Measurements from ENCODE around the gene ZHX3.

Gene ZHX3

DNA sequence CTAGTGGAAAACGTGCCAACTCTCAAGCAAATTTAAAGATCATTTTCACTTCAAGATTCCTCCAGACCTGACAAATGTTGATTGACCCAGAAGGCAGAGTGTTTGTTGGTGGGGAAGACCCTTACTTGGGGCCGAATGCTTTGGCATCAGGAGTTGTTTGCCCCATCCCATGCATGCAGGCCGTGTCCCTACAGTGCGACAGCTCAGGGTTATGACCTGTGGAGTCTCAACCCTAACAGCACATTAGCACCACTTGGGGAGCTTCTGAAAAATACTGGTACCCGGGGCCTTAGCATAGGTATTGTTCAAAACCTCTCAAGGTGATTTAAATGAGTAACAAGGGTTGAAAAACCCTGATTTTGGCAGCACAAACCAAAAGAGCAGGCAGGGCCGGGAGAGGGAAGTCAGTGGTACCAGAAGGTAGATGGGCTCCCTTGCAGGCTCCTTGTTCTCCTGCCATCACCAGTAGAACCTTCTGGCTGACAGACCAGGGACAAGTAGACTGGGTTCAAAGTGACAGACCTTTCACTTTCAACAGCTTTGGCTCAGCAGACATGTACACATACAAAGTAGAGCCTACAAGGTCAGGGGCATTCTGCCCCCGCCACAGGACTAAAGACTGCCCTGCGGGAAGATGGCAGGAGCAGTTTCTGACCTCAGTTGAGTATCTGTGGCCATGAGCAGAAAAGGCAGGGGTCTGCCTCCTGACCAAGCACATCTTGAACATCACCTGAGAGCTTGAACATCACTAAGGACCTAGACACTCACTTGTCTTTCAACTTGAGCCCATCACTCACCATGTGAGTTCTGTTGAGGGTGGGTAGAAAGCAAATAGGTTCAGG is 140.6 kb downstream of the ZHX3 start:
- no peak overlapping the region for H3K27ac ChIP-seq (ENCODE audit: low read length)
- no peaks in the 10 kb centered on the region for H3K9me3 ChIP-seq (ENCODE audit: control insufficient read depth, low read depth, low read length)
- H3K36me3 ChIP-seq (ENCODE audit: control insufficient read depth, low read depth, low read length) = peaks cover 54% of the 10 kb centered on the region
- no peaks in the 10 kb centered on the region for H3K27me3 ChIP-seq (ENCODE audit: control insufficient read depth, insufficient read depth, low read length)
- peaks cover 8% of the 10 kb centered on the region for H3K4me1 ChIP-seq (ENCODE audit: control insufficient read depth, low read depth, low read length)
- H3K4me3 ChIP-seq (ENCODE audit: low read length) = no peak overlapping the region
- H3K9ac ChIP-seq (ENCODE audit: low read length) = no peak overlapping the region

DNA sequence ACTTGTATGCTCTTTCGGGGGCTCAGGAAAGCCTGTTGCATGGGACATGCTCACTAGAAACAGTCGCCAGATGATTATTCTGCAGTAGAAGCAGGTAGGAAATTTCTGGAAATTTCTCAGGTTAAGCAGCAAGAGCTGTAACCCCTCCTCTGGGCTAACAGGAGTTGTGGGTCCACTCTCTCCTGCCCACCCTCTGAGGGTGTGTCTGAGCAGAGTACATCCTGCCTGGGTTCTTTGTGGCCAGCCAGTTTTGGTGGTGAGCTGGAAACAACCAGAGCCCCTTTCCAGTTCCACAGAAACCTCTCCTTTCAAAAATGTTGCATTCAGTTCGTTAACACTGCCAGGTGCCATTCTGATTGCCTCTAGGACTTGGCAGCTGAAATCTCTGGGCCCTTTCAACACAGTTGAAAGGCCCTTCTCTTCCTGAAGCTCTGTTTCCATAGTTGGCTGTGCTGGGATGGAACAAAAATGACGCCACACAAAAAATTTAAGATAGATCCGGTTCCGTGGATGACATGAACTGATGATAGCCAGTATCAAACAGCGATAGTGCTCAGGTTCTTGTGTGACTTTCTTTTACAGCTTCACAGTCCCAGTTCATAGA is 141.7 kb downstream of the ZHX3 start:
- peaks cover 61% of the 10 kb centered on the region for H3K36me3 ChIP-seq (ENCODE audit: control insufficient read depth, low read depth, low read length)
- H3K4me1 ChIP-seq (ENCODE audit: control insufficient read depth, low read depth, low read length) = peaks cover 8% of the 10 kb centered on the region
- no peak overlapping the region for H3K9ac ChIP-seq (ENCODE audit: low read length)
- H3K27ac ChIP-seq (ENCODE audit: low read length) = no peak overlapping the region
- no peaks in the 10 kb centered on the region for H3K9me3 ChIP-seq (ENCODE audit: control insufficient read depth, low read depth, low read length)
- no peaks in the 10 kb centered on the region for H3K27me3 ChIP-seq (ENCODE audit: control insufficient read depth, insufficient read depth, low read length)
- no peak overlapping the region for H3K4me3 ChIP-seq (ENCODE audit: low read length)

DNA sequence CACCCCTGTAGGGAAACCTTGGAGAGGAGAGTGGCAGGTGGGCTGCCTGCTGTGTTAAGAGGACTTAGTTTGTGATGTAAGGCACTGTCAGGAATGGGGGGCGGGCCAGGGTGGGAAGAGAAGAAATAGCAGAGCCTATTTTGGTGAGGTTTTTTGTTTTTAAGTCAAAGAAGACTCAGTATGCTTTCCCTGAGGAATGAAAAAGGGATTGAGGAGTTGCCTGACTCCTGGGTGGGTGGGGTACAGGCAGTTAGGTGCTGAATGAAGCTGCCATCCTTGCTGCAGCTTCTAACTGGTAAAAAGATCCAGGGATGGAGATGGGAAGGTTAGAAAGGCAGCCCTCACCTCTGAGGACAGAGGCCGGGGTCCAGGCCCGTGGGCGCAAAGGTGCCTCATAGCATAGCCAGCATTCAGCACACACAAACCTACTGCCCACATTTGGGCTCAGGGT is 142.3 kb downstream of the ZHX3 start:
- no peak overlapping the region for H3K4me3 ChIP-seq (ENCODE audit: low read length)
- no peaks in the 10 kb centered on the region for H3K27me3 ChIP-seq (ENCODE audit: control insufficient read depth, insufficient read depth, low read length)
- H3K27ac ChIP-seq (ENCODE audit: low read length) = no peak overlapping the region
- no peaks in the 10 kb centered on the region for H3K9me3 ChIP-seq (ENCODE audit: control insufficient read depth, low read depth, low read length)
- peaks cover 67% of the 10 kb centered on the region for H3K36me3 ChIP-seq (ENCODE audit: control insufficient read depth, low read depth, low read length)
- no peak overlapping the region for H3K9ac ChIP-seq (ENCODE audit: low read length)
- H3K4me1 ChIP-seq (ENCODE audit: control insufficient read depth, low read depth, low read length) = peaks cover 8% of the 10 kb centered on the region

GRCh38 chr20:41174782-41175181 is 142.7 kb downstream of the ZHX3 start:
- H3K27me3 ChIP-seq (ENCODE audit: control insufficient read depth, insufficient read depth, low read length) = no peaks in the 10 kb centered on the region
- H3K9me3 ChIP-seq (ENCODE audit: control insufficient read depth, low read depth, low read length) = no peaks in the 10 kb centered on the region
- peaks cover 8% of the 10 kb centered on the region for H3K4me1 ChIP-seq (ENCODE audit: control insufficient read depth, low read depth, low read length)
- H3K27ac ChIP-seq (ENCODE audit: low read length) = no peak overlapping the region
- no peak overlapping the region for H3K4me3 ChIP-seq (ENCODE audit: low read length)
- no peak overlapping the region for H3K9ac ChIP-seq (ENCODE audit: low read length)
- peaks cover 72% of the 10 kb centered on the region for H3K36me3 ChIP-seq (ENCODE audit: control insufficient read depth, low read depth, low read length)

DNA sequence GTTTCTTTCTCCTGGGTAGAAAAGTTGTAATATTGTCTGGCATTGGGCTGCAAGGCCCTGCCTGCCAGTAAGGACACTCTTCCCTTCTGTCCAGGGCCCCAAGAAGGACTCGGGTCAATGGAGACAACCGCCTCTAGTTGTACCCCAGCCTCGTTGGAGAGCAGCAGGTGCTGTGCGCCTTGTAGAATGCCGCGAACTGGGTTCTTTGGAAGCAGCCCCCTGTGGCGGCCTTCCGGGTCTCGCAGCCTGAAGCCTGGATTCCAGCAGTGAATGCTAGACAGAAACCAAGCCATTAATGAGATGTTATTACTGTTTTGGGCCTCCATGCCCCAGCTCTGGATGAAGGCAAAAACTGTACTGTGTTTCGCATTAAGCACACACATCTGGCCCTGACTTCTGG is 143.2 kb downstream of the ZHX3 start:
- H3K36me3 ChIP-seq (ENCODE audit: control insufficient read depth, low read depth, low read length) = peaks cover 76% of the 10 kb centered on the region
- H3K9ac ChIP-seq (ENCODE audit: low read length) = no peak overlapping the region
- H3K4me1 ChIP-seq (ENCODE audit: control insufficient read depth, low read depth, low read length) = peaks cover 8% of the 10 kb centered on the region
- H3K9me3 ChIP-seq (ENCODE audit: control insufficient read depth, low read depth, low read length) = no peaks in the 10 kb centered on the region
- no peak overlapping the region for H3K4me3 ChIP-seq (ENCODE audit: low read length)
- H3K27me3 ChIP-seq (ENCODE audit: control insufficient read depth, insufficient read depth, low read length) = no peaks in the 10 kb centered on the region
- H3K27ac ChIP-seq (ENCODE audit: low read length) = no peak overlapping the region

DNA sequence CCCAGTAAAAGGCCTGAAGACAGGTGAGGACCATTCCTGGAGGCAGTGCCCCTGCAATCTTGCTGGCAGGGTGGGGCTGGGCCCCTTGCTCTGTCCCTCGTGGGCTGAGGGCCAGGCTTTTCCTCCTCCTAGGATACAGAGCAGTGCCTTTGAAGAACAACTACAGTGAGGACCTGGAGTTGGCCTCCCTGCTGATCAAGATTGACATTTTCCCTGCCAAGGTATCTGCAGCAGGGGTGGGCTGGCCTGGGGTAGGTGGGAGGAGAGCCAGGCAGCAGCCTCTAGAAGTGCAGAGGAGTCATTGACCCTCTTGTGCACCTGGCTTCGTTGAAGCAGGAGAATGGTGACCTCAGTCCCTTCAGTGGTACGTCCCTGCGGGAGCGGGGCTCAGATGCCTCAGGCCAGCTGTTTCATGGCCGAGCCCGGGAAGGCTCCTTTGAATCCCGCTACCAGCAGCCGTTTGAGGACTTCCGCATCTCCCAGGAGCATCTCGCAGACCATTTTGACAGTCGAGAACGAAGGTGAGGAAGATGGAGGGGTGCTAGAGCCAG is 143.7 kb downstream of the ZHX3 start:
- H3K27ac ChIP-seq (ENCODE audit: low read length) = no peak overlapping the region
- no peak overlapping the region for H3K4me3 ChIP-seq (ENCODE audit: low read length)
- no peaks in the 10 kb centered on the region for H3K9me3 ChIP-seq (ENCODE audit: control insufficient read depth, low read depth, low read length)

DNA sequence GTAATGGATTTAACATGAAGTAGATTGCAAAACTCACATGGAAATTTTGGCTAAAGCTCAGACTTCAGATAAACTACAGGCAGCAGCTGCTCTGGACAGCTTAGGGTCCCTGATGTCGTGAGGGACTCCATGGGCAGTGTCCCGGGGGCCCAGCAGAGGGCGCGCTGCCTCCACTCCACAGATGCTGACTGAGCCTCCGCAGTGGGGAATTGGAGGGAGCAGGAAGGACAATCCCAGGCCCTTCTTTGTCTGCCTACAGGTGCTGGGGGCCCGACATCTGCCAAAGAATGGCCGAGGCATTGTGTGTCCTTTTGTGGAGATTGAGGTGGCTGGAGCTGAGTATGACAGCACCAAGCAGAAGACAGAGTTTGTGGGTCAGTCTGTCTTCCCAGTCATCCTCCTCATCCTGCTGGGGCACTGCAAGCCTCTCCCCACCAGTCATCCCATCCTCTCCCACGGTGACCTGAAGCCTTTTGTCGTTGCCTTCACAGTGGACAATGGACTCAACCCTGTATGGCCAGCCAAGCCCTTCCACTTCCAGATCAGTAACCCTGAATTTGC is 144.3 kb downstream of the ZHX3 start:
- Histone ChIP-seq H3K36me3 (ENCODE audit: control insufficient read depth, low read depth, low read length) (peaks cover 85% of the 10 kb centered on the region), H3K4me1 (ENCODE audit: control insufficient read depth, low read depth, low read length) (peaks cover 2% of the 10 kb centered on the region), H3K27ac (ENCODE audit: low read length) (no peak overlapping the region), H3K27me3 (ENCODE audit: control insufficient read depth, insufficient read depth, low read length) (no peaks in the 10 kb centered on the region), H3K9ac (ENCODE audit: low read length) (no peak overlapping the region), H3K9me3 (ENCODE audit: control insufficient read depth, low read depth, low read length) (no peaks in the 10 kb centered on the region), H3K4me3 (ENCODE audit: low read length) (no peak overlapping the region)

More for the DNA sequence above, 143.7 kb downstream of the ZHX3 start:
- peaks cover 8% of the 10 kb centered on the region for H3K4me1 ChIP-seq (ENCODE audit: control insufficient read depth, low read depth, low read length)
- H3K9ac ChIP-seq (ENCODE audit: low read length) = no peak overlapping the region
- peaks cover 81% of the 10 kb centered on the region for H3K36me3 ChIP-seq (ENCODE audit: control insufficient read depth, low read depth, low read length)
- no peaks in the 10 kb centered on the region for H3K27me3 ChIP-seq (ENCODE audit: control insufficient read depth, insufficient read depth, low read length)

- Histone ChIP-seq H3K4me3 (ENCODE audit: low read length) (no peak overlapping the region), H3K36me3 (ENCODE audit: control insufficient read depth, low read depth, low read length) (peaks cover 90% of the 10 kb centered on the region), H3K4me1 (ENCODE audit: control insufficient read depth, low read depth, low read length) (no peaks in the 10 kb centered on the region), H3K27ac (ENCODE audit: low read length) (no peak overlapping the region), H3K9ac (ENCODE audit: low read length) (no peak overlapping the region), H3K9me3 (ENCODE audit: control insufficient read depth, low read depth, low read length) (no peaks in the 10 kb centered on the region), H3K27me3 (ENCODE audit: control insufficient read depth, insufficient read depth, low read length) (no peaks in the 10 kb centered on the region)
Observed at GRCh38 chr20:41172296-41173140, 145.0 kb downstream of the ZHX3 start.

DNA sequence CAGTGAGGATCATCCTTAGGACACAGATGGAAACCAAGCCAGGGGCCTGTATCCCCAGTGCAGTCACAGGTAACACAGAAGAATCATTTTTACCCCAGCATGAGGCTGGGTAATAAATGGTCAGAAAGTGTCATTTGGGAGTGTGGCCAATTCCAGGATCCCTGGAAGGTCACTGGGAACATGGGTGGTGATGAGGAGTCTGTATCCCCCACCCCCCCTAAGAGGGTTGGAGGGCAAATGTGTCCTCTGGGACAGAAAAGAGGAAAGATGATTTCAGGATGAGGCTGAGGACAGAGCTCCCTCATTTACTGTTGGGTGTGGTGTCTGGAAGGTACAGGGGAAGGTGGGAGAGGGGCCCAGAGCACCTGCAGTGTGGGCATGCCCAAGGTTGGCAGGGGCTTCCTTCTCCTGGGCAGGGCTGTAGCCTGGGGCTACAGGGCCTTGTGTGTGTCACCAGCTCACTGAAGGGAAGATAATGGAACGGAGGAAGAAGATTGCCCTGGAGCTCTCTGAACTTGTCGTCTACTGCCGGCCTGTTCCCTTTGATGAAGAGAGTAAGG is 145.7 kb downstream of the ZHX3 start:
- peaks cover 92% of the 10 kb centered on the region for H3K36me3 ChIP-seq (ENCODE audit: control insufficient read depth, low read depth, low read length)
- H3K9ac ChIP-seq (ENCODE audit: low read length) = no peak overlapping the region
- no peaks in the 10 kb centered on the region for H3K9me3 ChIP-seq (ENCODE audit: control insufficient read depth, low read depth, low read length)
- H3K27ac ChIP-seq (ENCODE audit: low read length) = no peak overlapping the region
- no peaks in the 10 kb centered on the region for H3K27me3 ChIP-seq (ENCODE audit: control insufficient read depth, insufficient read depth, low read length)
- no peaks in the 10 kb centered on the region for H3K4me1 ChIP-seq (ENCODE audit: control insufficient read depth, low read depth, low read length)
- H3K4me3 ChIP-seq (ENCODE audit: low read length) = no peak overlapping the region

DNA sequence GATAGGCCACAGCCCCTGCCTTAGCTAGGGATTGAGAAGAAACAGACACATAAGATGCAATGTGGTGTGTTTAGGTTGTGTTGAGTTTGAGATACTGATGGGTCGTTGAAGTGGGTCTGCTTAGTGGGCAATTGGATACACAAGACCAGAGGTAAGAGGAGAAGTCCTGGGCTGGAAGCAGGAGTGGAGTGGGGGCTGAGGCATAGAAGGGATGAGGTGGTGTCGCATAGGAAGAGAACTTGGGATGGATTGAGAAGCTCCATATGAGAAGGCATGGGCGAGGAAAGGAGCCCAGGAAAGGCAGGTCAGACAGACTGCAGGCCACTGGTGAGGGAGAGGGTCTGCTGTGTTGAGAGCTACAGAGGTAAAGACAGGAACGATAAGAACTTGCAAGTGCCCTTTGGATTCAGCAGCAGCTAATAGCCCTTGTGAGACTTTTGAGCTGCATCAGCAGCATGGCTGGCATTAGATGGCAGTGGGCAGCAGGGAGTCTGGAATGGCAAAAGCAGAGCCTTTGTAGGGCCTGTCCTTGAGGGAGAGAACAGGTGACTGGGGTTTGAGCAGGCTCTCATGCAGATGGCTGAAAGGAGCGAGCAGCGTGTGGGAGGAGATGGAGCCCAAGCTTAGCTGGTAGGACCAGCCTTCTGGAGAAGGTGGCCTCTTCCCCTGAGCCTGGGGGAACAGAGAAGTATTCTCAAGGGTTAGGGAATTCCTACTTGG is 147.0 kb downstream of the ZHX3 start:
- H3K27ac ChIP-seq (ENCODE audit: low read length) = no peak overlapping the region
- H3K36me3 ChIP-seq (ENCODE audit: control insufficient read depth, low read depth, low read length) = peaks cover 92% of the 10 kb centered on the region
- H3K27me3 ChIP-seq (ENCODE audit: control insufficient read depth, insufficient read depth, low read length) = no peaks in the 10 kb centered on the region
- H3K4me3 ChIP-seq (ENCODE audit: low read length) = no peak overlapping the region
- no peak overlapping the region for H3K9ac ChIP-seq (ENCODE audit: low read length)
- H3K4me1 ChIP-seq (ENCODE audit: control insufficient read depth, low read depth, low read length) = no peaks in the 10 kb centered on the region
- no peaks in the 10 kb centered on the region for H3K9me3 ChIP-seq (ENCODE audit: control insufficient read depth, low read depth, low read length)

Measured in iPS-18a (cell line).